SK-N-SH treated with all-trans-retinoic acid at 6 μM for 48 hours (cell line): ENCODE results near the gene ZC3H7B.

Experiments used
- ATAC-seq: fragments of 200-7000 bp; cut with Tn5 transposase; 3 replicates; pipeline ENCODE4 v1.9.1; 2020; ENCODE audit warnings: mild to moderate bottlenecking, moderate library complexity
- ARNTL ChIP-seq: fragments of 450-650 bp; formaldehyde crosslinking; IDR thresholded peaks from 2 replicates; pipeline ENCODE4 v1.5.0; 2020; ENCODE audit warnings: low read depth, mild to moderate bottlenecking, moderate library complexity, borderline replicate concordance
- BACH2 ChIP-seq: fragments of 250-450 bp; sonication (Bioruptor Pico); IDR thresholded peaks from 2 replicates; pipeline ENCODE4 v1.9.0; 2021; ENCODE audit warnings: mild to moderate bottlenecking, borderline replicate concordance
- CSDC2 ChIP-seq: fragments of 250-450 bp; sonication (Bioruptor Pico); IDR thresholded peaks from 2 replicates; pipeline ENCODE4 v1.5.0; 2020; ENCODE audit warnings: mild to moderate bottlenecking, moderate library complexity
- ESRRG ChIP-seq: fragments of 250-450 bp; sonication (Bioruptor Pico); IDR thresholded peaks from 2 replicates; pipeline ENCODE4 v1.6.1; 2021; ENCODE audit warnings: mild to moderate bottlenecking
- ISL1 ChIP-seq: fragments of 250-450 bp; sonication (Bioruptor Pico); IDR thresholded peaks from 2 replicates; pipeline ENCODE4 v2.1.2; 2022; ENCODE audit warnings: mild to moderate bottlenecking, moderate library complexity
- OSR1 ChIP-seq: fragments of 250-450 bp; sonication (Bioruptor Pico); IDR thresholded peaks from 2 replicates; pipeline ENCODE4 v1.8.0; 2022; ENCODE audit warnings: moderate library complexity, mild to moderate bottlenecking, inconsistent platforms
- PATZ1 ChIP-seq: fragments of 250-450 bp; sonication (Bioruptor Pico); IDR thresholded peaks from 2 replicates; pipeline ENCODE4 v1.8.0; 2020; ENCODE audit warnings: mild to moderate bottlenecking, moderate library complexity, borderline replicate concordance
- RARB ChIP-seq: fragments of 250-450 bp; sonication (Bioruptor Pico); IDR thresholded peaks from 2 replicates; pipeline ENCODE4 v1.8.0; 2021; ENCODE audit warnings: mild to moderate bottlenecking, moderate library complexity
- SNAI2 ChIP-seq: fragments of 250-450 bp; sonication (Bioruptor Pico); IDR thresholded peaks from 2 replicates; pipeline ENCODE4 v1.5.0; 2020; ENCODE audit warnings: mild to moderate bottlenecking, moderate library complexity
- TOX ChIP-seq: fragments of 250-450 bp; sonication (Bioruptor Pico); IDR thresholded peaks from 2 replicates; pipeline ENCODE4 v1.8.0; 2021; ENCODE audit warnings: mild to moderate bottlenecking, moderate library complexity, borderline replicate concordance
- TSHZ2 ChIP-seq: fragments of 250-450 bp; sonication (Bioruptor Pico); IDR thresholded peaks from 2 replicates; pipeline ENCODE4 v1.5.0; 2020; ENCODE audit warnings: mild to moderate bottlenecking, moderate library complexity
- ZC3H10 ChIP-seq: fragments of 250-450 bp; sonication (Bioruptor Pico); IDR thresholded peaks from 2 replicates; pipeline ENCODE4 v1.5.1; 2021; ENCODE audit warnings: mild to moderate bottlenecking, moderate library complexity
- ZFP3 ChIP-seq: fragments of 250-450 bp; sonication (Bioruptor Pico); IDR thresholded peaks from 2 replicates; pipeline ENCODE4 v1.5.0; 2020; ENCODE audit warnings: mild to moderate bottlenecking, moderate library complexity
- ZNF565 ChIP-seq: fragments of 450-650 bp; formaldehyde crosslinking; conservative IDR thresholded peaks from 2 replicates; pipeline ENCODE4 v1.5.0; 2020; ENCODE audit warnings: low read depth, mild to moderate bottlenecking, moderate library complexity
- ZNF70 ChIP-seq: fragments of 450-650 bp; formaldehyde crosslinking; IDR thresholded peaks from 2 replicates; pipeline ENCODE4 v1.5.0; 2020; ENCODE audit warnings: mild to moderate bottlenecking, moderate library complexity
- ZNF8 ChIP-seq: fragments of 450-650 bp; formaldehyde crosslinking; IDR thresholded peaks from 2 replicates; pipeline ENCODE4 v1.5.0; 2020; ENCODE audit warnings: mild to moderate bottlenecking, moderate library complexity

ZC3H7B gene

GRCh38 chr22:41310336-41310735, 9.0 kb downstream of the ZC3H7B start:
- no peak for ATAC-seq
- TF ChIP-seq ZFP3 (CRISPR knock-in tag), result no peak
- no peak for TF ChIP-seq ZC3H10 (CRISPR knock-in tag)
- TF ChIP-seq ARNTL (CRISPR knock-in tag), result no peak
- TF ChIP-seq ZNF70 (CRISPR knock-in tag), result no peak
- TF ChIP-seq PATZ1, result no peak
- TF ChIP-seq OSR1, result no peak
- TF ChIP-seq, all 23 proteins: peak for 0

GRCh38 chr22:41311487-41311886, 10.2 kb downstream of the ZC3H7B start:
- TF ChIP-seq SNAI2 (CRISPR knock-in tag) (no peak), ISL1 (no peak), ZNF8 (CRISPR knock-in tag) (no peak), ZNF70 (CRISPR knock-in tag) (no peak), ZFP3 (CRISPR knock-in tag) (0 out of 2 replicates have a peak, but pooled peaks have one; percentile 48), OSR1 (no peak), ZNF565 (CRISPR knock-in tag) (no peak), CSDC2 (CRISPR knock-in tag) (no peak)
- no peak for ATAC-seq

- TF ChIP-seq BACH2 (CRISPR knock-in tag) (no peak), ZFP3 (CRISPR knock-in tag) (no peak), ESRRG (CRISPR knock-in tag) (no peak), ZNF70 (CRISPR knock-in tag) (no peak), SNAI2 (CRISPR knock-in tag) (no peak), TOX (CRISPR knock-in tag) (no peak)
- no peak for ATAC-seq
Measured at GRCh38 chr22:41314821-41315220, 13.5 kb downstream of the ZC3H7B start.

GRCh38 chr22:41315586-41315985, 14.3 kb downstream of the ZC3H7B start:
- no peak for ATAC-seq

More at GRCh38 chr22:41315586-41315985, 14.3 kb downstream of the ZC3H7B start:
- TF ChIP-seq ISL1 (no peak), RARB (CRISPR knock-in tag) (no peak), PATZ1 (no peak), TSHZ2 (CRISPR knock-in tag) (no peak)
